Ecto neural progenitor cell (in vitro differentiated cells): ENCODE measurements around the gene LRRC25.
A peak's percentile ranks its signal among the peaks of the same experiment; 100 is the strongest.
"Not testable (repeated sequence)": the region's sequence is repeated elsewhere in the genome, so short reads cannot be mapped to it uniquely, and the experiment has no call there.

ENCODE experiments used
- DNase-seq: peaks from one replicate; pipeline ENCODE4 v3.0.0-alpha.2; 2018; ENCODE audit warnings: low spot score

Gene LRRC25

DNA sequence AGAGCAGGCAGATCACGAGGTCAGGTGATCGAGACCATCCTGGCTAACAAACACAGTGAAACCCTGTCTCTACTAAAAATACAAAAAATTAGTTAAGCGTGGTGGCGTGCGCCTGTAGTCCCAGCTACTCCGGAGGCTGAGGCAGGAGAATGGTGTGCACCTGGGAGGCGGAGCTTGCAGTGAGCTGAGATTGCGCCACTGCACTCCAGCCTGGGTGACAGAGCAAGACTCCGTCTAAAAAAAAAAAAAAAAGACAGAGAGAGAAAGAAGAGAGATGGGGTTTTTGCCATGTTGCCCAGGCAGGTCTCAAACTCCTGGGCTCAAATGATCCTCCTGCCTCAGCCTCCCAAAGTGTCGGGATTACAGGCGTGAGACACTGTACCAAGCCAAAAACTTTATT lies 8.3 kb upstream of the LRRC25 start:
- not testable (repeated sequence) for DNase-seq

DNA sequence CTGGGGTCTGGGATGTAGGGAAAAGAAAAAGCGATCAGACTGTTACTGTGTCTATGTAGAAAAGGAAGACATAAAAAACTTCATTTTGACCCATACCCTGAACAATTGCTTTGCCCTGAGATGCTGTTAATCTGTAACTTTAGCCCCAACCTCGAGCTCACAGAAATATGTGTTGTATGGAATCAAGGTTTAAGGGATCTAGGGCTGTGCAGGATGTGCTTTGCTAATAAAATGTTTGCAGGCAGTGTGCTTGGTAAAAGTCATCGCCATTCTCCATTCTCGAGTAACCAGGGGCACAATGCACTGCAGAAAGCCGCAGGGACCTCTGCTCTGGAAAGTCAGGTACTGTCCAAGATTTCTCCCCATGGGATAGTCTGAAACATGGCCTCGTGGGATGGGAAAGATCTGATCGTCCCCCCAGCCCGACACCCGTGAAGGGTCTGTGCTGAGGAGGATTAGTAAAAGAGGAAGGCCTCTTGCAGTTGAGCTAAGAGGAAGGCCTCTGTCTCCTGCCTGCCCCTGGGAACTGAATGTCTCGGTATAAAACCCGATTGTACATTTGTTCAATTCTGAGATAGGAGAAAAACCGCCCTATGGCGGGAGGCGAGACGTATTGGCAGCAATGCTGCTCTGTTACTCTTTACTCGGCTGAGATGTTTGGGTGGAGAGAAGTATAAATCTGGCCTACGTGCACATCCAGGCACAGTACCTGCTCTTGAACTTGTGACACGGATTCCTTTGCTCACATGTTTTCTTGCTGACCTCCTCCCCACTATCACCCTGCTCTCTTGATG lies 5.2 kb upstream of the LRRC25 start:
- not testable (repeated sequence) for DNase-seq

DNA sequence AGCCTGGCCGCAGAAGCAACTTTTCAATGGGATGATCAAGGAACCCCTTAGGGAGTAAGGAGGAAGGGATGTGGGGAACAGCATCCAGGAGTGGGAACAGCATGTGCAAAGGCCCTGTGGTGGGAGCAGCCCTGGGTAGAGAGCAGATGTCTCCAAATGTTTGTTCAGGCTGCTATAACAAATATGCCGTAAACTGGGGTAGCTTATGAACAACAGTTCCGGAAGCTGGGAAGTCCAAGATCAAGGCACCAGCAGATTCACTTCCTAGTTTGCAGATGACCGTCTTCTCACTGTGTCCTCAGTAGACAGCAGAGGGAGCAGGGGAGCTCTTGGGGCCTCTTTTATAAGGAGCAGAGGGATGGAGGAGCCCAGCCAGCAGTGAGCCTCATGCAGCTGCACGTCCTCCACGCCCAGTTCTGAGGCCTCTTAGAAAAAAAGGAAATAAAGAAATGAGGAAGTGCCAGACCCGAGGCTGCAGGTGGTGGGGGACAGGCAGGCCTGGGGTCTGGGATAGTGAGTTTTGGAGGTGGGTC lies 4.2 kb upstream of the LRRC25 start:
- peak; percentile 53 for DNase-seq

DNA sequence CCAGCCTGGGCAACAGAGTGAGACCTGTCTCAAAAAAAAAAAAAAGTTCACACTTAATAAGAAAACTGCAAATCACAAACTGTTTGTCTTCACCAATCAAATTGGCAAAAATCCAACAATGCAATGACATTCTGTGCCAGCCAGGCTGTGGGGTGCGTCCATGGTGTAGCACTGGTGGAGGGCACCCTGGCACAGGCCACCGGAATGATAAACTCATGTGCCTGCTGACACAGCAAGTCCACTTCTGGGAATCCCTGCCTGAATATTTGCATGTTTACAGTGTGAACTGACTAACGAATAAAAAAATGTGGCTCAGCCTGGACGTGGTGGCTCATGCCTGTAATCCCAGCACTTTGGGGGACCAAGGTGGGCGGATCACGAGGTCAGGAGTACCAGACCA lies 1.6 kb upstream of the LRRC25 start:
- DNase-seq: no peak

DNA sequence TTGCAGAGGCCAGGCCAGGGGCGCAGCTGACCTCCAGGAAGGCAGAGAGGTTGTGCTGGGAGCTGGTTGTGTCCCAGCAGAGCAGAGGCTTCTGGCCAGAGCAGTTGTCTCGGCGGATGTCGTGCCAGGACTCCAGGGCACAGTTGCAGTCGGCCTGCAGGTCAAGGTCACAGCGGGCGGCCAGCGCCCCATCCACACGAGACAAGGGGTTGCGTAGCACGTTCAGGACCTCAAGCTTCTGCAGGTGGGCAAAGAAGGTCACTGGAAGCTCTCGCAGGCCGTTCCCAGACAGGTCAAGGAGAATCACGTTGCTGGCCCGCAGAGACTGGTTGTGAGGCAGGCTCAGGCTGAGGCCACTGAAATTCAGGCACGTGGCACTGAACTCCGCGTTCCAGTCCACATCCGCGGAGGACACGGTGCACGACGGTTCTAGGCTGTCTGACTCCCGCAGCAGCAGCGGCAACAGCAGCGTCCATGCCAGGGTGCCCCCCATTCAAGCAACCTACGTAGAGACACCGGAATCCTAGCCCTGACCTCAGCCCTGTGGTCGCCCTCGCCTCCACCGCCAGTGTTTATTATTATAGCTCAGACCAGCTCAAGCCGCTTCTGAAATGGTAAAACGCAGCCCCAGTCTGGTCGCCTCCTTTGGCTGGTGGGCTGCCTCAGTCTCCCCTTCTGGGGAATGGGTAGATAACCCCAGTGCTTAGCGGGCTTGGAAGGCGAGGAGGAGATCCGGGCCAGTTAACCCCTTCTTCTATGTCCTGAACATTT lies 766 bp downstream of the LRRC25 start:
- no peak for DNase-seq

DNA sequence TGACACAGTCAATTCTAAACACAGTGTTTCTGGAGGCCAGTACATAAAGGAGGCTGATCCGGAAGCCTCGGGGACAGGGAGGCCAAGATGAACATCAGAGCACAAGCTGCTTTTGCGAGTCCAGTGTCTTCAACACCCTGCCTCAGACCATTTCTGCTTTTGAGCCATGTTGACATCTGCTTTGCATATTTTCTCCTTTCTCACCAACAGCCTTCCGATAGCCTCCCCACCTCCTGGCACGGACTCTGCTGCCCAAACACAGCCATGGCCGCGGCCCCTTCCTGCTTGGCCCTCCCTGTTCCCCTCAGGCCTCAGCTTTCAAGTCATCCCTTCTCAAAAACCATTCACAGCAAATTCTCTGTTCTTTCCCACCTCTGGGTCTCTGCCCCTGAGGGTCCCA lies 3.6 kb downstream of the LRRC25 start:
- DNase-seq: no peak

DNA sequence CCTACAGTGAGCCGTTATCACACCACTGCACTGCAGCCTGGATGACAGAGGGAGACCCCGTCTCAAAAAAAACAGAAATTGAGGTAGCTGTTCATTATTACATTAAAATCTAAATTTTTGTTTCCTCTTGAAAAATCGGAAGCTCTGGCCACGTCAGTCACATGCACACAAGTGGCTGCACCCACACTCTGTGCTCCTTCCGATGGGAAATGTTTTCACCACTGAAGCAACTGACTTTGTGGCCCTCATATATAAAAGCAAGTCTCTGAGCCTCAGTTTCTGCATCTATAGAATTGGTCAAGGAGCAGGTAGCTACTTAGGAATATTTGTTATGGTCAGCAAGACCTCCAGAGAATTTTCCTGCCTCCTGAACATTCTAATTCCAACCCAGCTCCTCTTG lies 4.5 kb downstream of the LRRC25 start:
- DNase-seq: no peak

DNA sequence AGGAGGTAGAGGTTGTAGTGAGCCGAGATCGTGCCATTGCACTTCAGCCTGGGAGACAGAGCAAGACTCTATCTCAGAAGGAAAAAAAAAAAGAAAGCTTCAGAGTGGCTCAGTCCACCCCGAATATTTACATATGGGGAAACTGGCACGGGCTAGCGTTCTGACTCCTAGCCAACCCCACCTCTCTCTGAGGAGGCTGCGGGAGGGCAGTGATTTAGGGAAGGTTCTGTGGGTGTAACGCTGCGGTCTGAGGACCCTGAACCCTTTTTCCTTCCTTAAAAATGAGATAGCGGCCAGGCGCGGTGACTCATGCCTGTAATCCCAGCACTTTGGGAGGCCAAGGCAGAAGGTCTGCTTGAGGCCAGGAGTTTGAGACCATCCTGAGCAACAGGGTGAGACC lies 5.0 kb downstream of the LRRC25 start:
- no peak for DNase-seq

DNA sequence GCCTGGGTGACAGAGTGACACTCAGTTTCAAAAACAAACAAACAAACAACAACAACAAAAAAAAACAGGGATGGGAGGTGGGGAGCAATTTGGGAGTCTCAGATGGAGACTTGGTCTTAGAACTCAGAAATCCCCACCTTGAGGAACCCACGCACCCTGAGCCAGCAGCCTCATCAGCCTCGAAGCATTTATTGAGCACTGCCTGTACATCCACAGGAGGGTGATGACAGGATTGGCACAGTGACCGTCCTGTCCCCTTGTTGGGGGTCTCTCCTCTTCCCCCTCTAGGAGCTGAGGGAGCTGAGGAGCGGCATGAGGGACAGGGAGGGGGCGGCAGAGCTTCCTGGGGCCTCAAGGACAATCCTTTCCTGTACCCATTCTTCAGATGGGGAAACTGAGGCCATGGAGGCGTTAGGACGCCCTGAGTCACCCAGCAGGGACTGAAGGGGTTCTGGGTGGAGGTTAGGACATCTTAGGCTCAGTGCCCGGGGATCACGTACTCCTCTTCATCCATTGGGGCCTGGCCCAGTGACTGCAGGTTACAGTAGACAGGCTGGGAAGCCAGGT lies 5.8 kb downstream of the LRRC25 start:
- no peak for DNase-seq

DNA sequence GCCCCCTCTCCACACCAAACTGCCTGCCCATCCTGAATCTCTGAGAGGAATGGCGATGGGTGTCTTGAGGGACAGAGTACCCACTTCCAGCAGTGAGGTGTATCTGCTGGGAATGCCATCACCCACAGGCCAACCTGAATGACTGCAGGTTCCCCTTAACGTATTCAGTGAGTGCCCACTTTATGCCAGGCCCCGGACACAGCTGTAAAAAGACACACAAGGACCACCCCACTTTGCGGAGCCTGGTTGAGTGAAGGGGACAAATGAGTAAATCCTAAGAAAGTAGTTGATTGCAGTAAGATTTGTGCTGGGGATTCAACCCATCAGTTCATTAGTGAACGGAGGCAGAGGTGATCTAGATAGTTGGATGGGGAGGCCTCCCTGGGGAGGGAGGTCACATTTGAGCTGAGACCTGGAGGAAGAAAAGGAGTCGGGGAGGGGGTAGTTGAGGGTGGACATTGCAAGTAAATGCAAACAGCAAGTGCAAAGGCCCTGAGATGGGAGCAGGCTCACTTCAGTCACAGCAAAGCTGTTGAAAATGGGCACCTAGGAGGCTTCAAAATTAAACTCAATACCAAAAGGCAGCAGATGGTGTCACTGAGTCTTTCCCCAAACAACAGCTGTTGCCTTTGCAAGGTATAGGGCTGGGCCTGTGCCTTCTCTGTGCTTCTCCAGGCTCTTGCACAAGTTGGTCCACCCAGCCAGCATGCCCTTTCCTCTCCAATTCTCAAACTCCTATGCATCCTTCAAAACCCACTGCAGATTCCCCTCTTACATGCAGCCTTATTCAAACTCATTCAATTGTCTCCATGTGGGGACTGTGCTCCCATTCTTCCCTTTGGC lies 7.1 kb downstream of the LRRC25 start:
- no peak for DNase-seq

DNA sequence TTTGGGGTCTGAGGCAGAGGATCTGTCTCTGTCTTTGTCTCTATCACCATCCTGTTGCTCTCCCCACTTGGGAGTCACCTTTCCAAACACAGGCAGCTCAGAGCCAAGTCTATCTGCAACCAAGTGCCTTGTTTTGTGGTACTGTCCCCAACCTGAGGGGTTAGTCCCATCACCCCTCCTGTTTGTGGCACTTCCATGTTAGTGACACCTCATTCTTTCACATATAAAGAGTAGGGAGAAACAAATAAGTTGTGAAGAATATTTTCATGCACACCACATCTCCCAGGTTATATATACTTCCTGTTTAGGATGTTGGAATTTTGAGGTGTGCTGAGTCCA lies 7.7 kb downstream of the LRRC25 start:
- no peak for DNase-seq

DNA sequence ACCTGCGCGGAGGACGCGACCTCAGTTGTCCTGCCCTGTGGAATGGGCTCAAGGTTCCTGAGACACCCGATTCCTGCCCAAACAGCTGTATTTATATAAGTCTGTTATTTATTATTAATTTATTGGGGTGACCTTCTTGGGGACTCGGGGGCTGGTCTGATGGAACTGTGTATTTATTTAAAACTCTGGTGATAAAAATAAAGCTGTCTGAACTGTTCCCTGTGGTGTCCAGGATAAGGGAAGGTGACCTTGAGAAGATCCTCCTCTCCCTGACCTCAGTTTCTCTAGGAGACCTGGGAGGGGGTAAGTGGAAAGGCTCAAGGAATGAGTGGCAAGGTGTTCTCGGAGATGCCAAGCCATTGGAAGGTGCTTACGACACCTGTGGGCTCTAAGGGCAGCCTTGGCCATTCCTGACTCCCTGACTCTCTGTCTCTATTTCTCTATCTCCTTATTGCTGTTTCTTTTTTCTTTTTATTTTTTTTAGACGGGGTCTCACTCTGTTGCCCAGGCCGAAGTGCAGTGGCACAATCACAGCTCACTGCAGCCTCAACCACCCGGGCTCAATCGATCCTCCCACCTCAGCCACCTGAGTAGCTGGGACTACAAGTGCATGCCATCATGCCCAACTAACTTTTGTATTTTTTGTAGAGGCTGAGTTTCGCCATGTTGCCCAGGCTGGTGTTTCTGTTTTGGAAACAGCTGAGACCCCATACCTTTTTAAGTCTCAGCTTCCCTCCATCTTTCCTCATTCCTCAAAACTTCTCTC lies 8.3 kb downstream of the LRRC25 start:
- no peak for DNase-seq

DNA sequence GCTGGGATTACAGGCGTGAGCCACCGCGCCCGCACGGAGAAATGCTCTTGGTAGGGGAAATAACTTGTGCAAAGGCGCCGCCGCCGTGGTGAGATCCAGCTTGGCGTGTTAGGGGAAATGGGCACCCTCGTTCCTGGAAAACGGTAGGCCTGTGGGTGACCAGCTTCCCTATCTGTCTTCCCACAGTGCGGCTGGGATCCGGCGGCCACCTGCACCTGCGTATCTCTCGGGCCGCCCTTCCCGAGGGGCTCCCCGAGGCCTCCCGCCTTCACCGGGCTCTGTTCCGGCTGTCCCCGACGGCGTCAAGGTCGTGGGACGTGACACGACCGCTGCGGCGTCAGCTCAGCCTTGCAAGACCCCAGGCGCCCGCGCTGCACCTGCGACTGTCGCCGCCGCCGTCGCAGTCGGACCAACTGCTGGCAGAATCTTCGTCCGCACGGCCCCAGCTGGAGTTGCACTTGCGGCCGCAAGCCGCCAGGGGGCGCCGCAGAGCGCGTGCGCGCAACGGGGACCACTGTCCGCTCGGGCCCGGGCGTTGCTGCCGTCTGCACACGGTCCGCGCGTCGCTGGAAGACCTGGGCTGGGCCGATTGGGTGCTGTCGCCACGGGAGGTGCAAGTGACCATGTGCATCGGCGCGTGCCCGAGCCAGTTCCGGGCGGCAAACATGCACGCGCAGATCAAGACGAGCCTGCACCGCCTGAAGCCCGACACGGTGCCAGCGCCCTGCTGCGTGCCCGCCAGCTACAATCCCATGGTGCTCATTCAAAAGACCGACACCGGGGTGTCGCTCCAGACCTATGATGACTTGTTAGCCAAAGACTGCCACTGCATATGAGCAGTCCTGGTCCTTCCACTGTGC lies 9.1 kb downstream of the LRRC25 start:
- DNase-seq: peak; percentile 92

DNA sequence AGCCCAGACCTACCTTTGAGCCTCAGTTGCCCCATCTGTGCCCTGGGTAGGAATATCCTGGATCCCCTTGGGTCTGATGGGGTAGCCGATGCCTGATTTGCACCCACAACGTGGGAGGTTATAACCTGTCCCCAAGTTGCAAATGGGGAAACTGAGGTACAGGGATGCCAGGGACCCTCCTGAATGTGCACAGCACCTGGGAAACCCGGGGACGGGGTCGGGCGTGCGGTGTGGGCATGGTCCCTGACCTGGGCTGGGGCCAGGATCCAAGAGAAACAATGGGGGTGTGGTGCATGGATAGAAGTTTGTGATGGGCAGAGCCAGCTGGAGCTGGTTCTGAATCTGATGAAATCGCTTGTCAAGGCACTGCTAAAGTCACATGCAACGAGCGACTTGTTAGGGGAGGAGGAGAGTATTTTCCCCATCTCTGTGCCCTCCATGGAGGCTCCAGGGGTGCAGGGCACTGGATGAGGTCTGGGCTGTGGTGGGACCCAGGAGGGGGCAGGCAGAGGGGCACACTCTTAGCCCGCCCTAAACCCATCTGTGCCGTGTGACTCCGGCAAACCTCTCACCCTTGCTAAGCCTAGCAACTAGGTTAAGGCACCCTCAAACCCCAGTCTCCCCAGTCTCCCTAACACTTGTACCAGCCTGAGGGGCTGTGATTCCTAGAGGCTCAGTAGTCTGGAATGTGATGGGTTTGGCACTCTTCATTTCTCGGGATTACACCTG lies 10.7 kb downstream of the LRRC25 start:
- no peak for DNase-seq

DNA sequence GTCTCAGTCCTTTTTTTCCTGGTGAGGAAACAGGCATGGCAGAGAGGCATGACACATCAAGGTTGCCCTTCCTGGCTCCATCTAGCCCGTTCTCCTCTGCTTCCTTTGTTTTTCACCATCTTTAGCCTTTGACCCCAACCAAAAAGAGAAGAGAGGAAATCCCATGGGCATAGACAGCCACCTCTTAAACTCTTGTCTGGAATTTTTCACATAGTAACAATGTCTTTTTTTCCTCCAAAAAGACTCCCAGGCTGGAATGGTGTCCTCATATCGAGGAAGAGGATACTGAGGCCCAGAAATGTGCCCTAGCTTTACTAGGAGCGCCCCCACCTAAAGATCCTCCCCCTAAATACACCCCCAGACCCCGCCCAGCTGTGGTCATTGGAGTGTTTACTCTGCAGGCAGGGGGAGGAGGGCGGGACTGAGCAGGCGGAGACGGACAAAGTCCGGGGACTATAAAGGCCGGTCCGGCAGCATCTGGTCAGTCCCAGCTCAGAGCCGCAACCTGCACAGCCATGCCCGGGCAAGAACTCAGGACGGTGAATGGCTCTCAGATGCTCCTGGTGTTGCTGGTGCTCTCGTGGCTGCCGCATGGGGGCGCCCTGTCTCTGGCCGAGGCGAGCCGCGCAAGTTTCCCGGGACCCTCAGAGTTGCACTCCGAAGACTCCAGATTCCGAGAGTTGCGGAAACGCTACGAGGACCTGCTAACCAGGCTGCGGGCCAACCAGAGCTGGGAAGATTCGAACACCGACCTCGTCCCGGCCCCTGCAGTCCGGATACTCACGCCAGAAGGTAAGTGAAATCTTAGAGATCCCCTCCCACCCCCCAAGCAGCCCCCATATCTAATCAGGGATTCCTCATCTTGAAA lies 11.5 kb downstream of the LRRC25 start, which contains the start of gene GDF15:
Gene GDF15 (plus strand): TSS at position 484 of the 868 bp plus-strand sequence. CDS start 32 bp downstream, at position 516.
- peak; percentile 83 for DNase-seq

DNA sequence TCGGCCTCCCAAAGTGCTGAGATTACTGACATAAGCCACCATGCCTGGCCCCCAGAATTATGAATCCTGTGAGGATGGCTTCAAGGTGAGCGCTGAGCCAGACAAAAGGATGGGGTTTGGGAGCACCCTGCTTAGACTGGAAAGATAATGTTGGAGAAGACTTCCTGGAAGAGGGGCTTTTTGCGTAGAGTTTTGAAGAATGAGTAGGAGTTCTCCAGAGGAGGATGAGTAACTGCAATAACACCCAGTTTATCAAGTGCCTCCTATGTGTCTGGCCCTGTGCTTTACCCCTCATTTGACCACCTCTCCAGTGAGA lies 12.1 kb downstream of the LRRC25 start:
- no peak for DNase-seq

DNA sequence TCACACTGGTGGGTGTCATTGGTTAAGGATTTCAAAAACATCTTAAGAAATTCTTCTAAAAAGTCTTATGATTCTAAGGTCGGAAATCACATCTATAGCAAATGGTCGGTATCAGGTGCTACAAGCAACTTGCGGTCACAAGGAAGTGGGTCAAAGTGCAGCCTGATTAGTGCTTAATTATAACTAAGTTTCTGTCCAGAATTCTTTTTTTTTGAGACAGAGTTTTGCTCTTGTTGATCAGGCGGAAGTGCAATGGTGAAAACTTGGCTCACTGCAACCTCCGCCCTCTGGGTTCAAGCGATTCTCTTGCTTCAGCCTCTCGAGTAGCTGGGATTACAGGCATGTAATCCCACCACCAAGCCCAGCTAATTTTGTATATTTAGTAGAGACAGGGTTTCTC lies 12.6 kb downstream of the LRRC25 start:
- no peak for DNase-seq

DNA sequence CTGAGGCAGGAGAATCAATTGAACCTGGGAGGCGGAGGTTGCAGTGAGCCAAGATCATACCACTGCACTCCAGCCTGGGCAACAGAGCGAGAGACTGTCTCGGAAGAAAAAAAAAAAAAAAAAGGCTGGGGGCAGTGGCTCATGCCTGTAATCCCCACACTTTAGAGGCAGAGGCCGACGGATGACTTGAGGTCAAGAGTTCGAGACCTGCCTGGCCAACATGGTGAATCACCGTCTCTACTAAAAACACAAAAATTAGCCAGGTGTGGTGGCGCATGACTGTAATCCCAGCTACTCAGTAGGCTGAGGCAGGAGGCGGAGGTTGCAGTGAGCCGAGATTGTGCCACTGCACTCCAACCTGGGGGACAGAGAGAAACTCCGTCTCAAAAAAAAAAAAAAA lies 13.8 kb downstream of the LRRC25 start:
- not testable (repeated sequence) for DNase-seq

DNA sequence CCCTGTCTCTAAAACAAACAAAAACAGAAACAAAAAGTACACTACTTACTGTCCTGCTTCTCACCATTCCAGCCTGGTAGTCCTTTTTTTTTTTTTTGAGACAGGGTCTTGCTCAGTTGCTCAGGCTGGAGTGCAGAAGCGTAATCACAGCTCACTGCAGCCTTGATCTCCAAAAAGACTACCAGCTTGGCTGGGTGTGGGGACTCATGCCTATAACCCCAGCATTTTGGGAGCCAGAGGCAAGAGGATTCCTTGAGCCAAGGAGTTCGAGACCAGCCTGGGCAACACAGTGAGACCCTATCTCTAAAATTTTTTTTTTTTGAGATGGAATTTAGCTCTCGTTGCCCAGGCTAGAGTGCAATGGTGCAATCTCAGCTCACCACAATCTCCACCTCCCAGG lies 16.6 kb downstream of the LRRC25 start:
- DNase-seq: no peak
